ENCODE results near the gene DACT2.

- no peak for TF ChIP-seq YY1 (IDR thresholded peaks at IDR 0.05; ENCODE audit: insufficient read depth, insufficient read length)
- no peak for TF ChIP-seq ZNF274 (IDR thresholded peaks at IDR 0.05; ENCODE audit: low read depth, low read length)
These were observed 34.1 kb downstream of the DACT2 start for GRCh38 chr6:168285456-168285855.

Measured in NT2/D1 (cell line).